ENCODE results near the gene CTAGE4.
"Not testable (repeated sequence)": the region's sequence is repeated elsewhere in the genome, so short reads cannot be mapped to it uniquely, and the experiment has no call there.

The CTAGE4 gene

GRCh38 chr7:144183166-144183565, at the start of gene CTAGE4:
Gene CTAGE4 (plus strand): TSS chr7:144183466. CDS start chr7:144183504, 38 bp downstream.
- DNase-seq: not testable (repeated sequence)

GRCh38 chr7:144134116-144134515, 49.1 kb upstream of the CTAGE4 start:
- DNase-seq: no peak

- DNase-seq: no peak
These were observed 45.8 kb upstream of the CTAGE4 start for GRCh38 chr7:144137501-144137900.

- DNase-seq: no peak
These were observed 41.1 kb upstream of the CTAGE4 start for GRCh38 chr7:144142187-144142586.

GRCh38 chr7:144144426-144144825, 38.8 kb upstream of the CTAGE4 start:
- no peak for DNase-seq

- no peak for DNase-seq
These were observed 34.9 kb upstream of the CTAGE4 start for GRCh38 chr7:144148224-144148827.

- DNase-seq: no peak
These were observed 24.4 kb upstream of the CTAGE4 start for GRCh38 chr7:144158861-144159260.

- no peak for DNase-seq
These were observed 18.5 kb upstream of the CTAGE4 start for GRCh38 chr7:144164784-144165183.

GRCh38 chr7:144171594-144172350, 11.5 kb upstream of the CTAGE4 start:
- DNase-seq: not testable (repeated sequence)

- DNase-seq: no peak
These were observed 8.7 kb upstream of the CTAGE4 start for GRCh38 chr7:144174613-144175012.

GRCh38 chr7:144178380-144179164, 4.7 kb upstream of the CTAGE4 start:
- not testable (repeated sequence) for DNase-seq

- DNase-seq: not testable (repeated sequence)
These were observed 4.1 kb upstream of the CTAGE4 start for GRCh38 chr7:144179165-144179479.

GRCh38 chr7:144187848-144188247, 4.6 kb downstream of the CTAGE4 start:
- DNase-seq: not testable (repeated sequence)

GRCh38 chr7:144188578-144189171, 5.4 kb downstream of the CTAGE4 start:
- not testable (repeated sequence) for DNase-seq

GRCh38 chr7:144193782-144194181, 10.5 kb downstream of the CTAGE4 start:
- not testable (repeated sequence) for DNase-seq

GRCh38 chr7:144194453-144194852, 11.2 kb downstream of the CTAGE4 start:
- not testable (repeated sequence) for DNase-seq

GRCh38 chr7:144195212-144195872, 12.1 kb downstream of the CTAGE4 start, which contains the start of gene ARHGEF35:
Gene ARHGEF35 (minus strand): TSS chr7:144195833. CDS start chr7:144188383, 7,450 bp downstream.
- not testable (repeated sequence) for DNase-seq

- not testable (repeated sequence) for DNase-seq
These were observed 15.7 kb downstream of the CTAGE4 start for GRCh38 chr7:144198934-144199333.

GRCh38 chr7:144201978-144202377, 18.7 kb downstream of the CTAGE4 start:
- DNase-seq: not testable (repeated sequence)

GRCh38 chr7:144203086-144203485, 19.8 kb downstream of the CTAGE4 start:
- DNase-seq: not testable (repeated sequence)

GRCh38 chr7:144205306-144205705, 22.0 kb downstream of the CTAGE4 start:
- not testable (repeated sequence) for DNase-seq

- not testable (repeated sequence) for DNase-seq
These were observed 33.9 kb downstream of the CTAGE4 start for GRCh38 chr7:144217200-144217599.

Measured in NCI-H510A (cell line).